Astrocyte of the hippocampus (primary cell): ENCODE data around the gene TCTN1.
A peak's percentile ranks its signal among the peaks of the same experiment; 100 is the strongest.

ENCODE experiments used
- DNase-seq: peaks from one replicate; pipeline ENCODE4 v3.0.0; 2011; ENCODE audit warnings: low read depth, low spot score

Gene TCTN1

GRCh38 chr12:110680032-110680431 is 66.1 kb downstream of the TCTN1 start:
- no peak for DNase-seq

- DNase-seq: no peak
Measured at GRCh38 chr12:110683888-110684287, 70.0 kb downstream of the TCTN1 start.

GRCh38 chr12:110684312-110684836 is 70.4 kb downstream of the TCTN1 start:
- DNase-seq: no peak

- no peak for DNase-seq
Measured at GRCh38 chr12:110686294-110686903, 72.5 kb downstream of the TCTN1 start.

- no peak for DNase-seq
Measured at GRCh38 chr12:110687396-110688169, 73.7 kb downstream of the TCTN1 start.

GRCh38 chr12:110688446-110689280 is 74.7 kb downstream of the TCTN1 start, which contains the start of gene HVCN1:
Gene HVCN1, minus strand, starts transcription at chr12:110689115. Its CDS starts 5,870 bp downstream, at chr12:110683245.
- DNase-seq: peak; percentile 33

- DNase-seq: peak; percentile 47
Measured at GRCh38 chr12:110689281-110690126, 75.6 kb downstream of the TCTN1 start.

GRCh38 chr12:110690127-110690430 is 76.2 kb downstream of the TCTN1 start:
- DNase-seq: no peak

GRCh38 chr12:110693731-110694130 is 79.8 kb downstream of the TCTN1 start:
- no peak for DNase-seq

- no peak for DNase-seq
Measured at GRCh38 chr12:110694330-110694901, 80.5 kb downstream of the TCTN1 start.

GRCh38 chr12:110696283-110696682 is 82.4 kb downstream of the TCTN1 start:
- DNase-seq: no peak

- no peak for DNase-seq
Measured at GRCh38 chr12:110697236-110697635, 83.3 kb downstream of the TCTN1 start.

- DNase-seq: peak; percentile 82
Measured at GRCh38 chr12:110698171-110698902, 84.4 kb downstream of the TCTN1 start.
